GM18861 (cell line): ENCODE data around the gene UNC5C.

ENCODE experiments used
- ATAC-seq: cut with Tn5 transposase; IDR thresholded peaks from one replicate; pipeline ENCODE4 v1.9.1; 2021; ENCODE audit not compliant: unreplicated experiment

UNC5C gene

GRCh38 chr4:95548738-95549245 is at the start of gene UNC5C:
TSS of gene UNC5C (minus strand) at chr4:95548973.
- no peak for ATAC-seq

- ATAC-seq = no peak
Measured at GRCh38 chr4:95596676-95597075, 47.9 kb upstream of the UNC5C start.

- ATAC-seq = no peak
Measured at GRCh38 chr4:95594629-95595028, 45.9 kb upstream of the UNC5C start.

- ATAC-seq = no peak
Measured at GRCh38 chr4:95594013-95594412, 45.2 kb upstream of the UNC5C start.

GRCh38 chr4:95591278-95591677 is 42.5 kb upstream of the UNC5C start:
- ATAC-seq = no peak

GRCh38 chr4:95590615-95591014 is 41.8 kb upstream of the UNC5C start:
- no peak for ATAC-seq

- ATAC-seq = no peak
Measured at GRCh38 chr4:95585016-95585695, 36.4 kb upstream of the UNC5C start.

GRCh38 chr4:95580226-95580625 is 31.5 kb upstream of the UNC5C start:
- ATAC-seq = no peak

GRCh38 chr4:95572304-95572991 is 23.7 kb upstream of the UNC5C start:
- ATAC-seq = no peak

- ATAC-seq = no peak
Measured at GRCh38 chr4:95571577-95571976, 22.8 kb upstream of the UNC5C start.

GRCh38 chr4:95563638-95564337 is 15.0 kb upstream of the UNC5C start:
- no peak for ATAC-seq

- no peak for ATAC-seq
Measured at GRCh38 chr4:95560774-95561173, 12.0 kb upstream of the UNC5C start.

- no peak for ATAC-seq
Measured at GRCh38 chr4:95556207-95556859, 7.6 kb upstream of the UNC5C start.

- no peak for ATAC-seq
Measured at GRCh38 chr4:95552942-95553550, 4.3 kb upstream of the UNC5C start.

- no peak for ATAC-seq
Measured at GRCh38 chr4:95551653-95552052, 2.9 kb upstream of the UNC5C start.

- no peak for ATAC-seq
Measured at GRCh38 chr4:95550115-95550987, 1.6 kb upstream of the UNC5C start.

GRCh38 chr4:95549246-95550114 is 707 bp upstream of the UNC5C start:
- ATAC-seq = peak; percentile 96

- ATAC-seq = no peak
Measured at GRCh38 chr4:95547715-95548471, 880 bp downstream of the UNC5C start.
